Endothelial cell of umbilical vein (primary cell): Measurements from ENCODE around the gene CARD10. TPM values are rescaled to one million over a fixed set of nuclear protein-coding genes. Genes with fewer than 3 reads are reported as not detected.

Experiments used
- BruUV-seq: library from RNA; stranded (reverse); fragments of 400-500 nt; replicated peaks from 2 replicates; lab custom pipeline; 2021; lab: Mats Ljungman, UMichigan
- CTCF ChIA-PET: fragments of 300-600, 350-600 bp; sonication (Branson Sonifier 250); formaldehyde crosslinking; loops from one replicate; lab custom pipeline; 2021; ENCODE audit warnings: antibody characterized with exemption, inconsistent platforms; lab: Charles Lee
- POLR2A ChIA-PET: fragments of 300-600, 350-600 bp; sonication (Branson Sonifier 250); formaldehyde crosslinking; loops from one replicate; lab custom pipeline; 2021; ENCODE audit warnings: antibody characterized with exemption, inconsistent platforms; lab: Charles Lee
- DNase-seq: peaks from one replicate; pipeline ENCODE4 v3.0.0-alpha.2; 2011; ENCODE audit warnings: low read depth, low spot score
- FAIRE-seq: peaks from 2 replicates; lab custom pipeline; 2011; peaks lifted over from hg19 to GRCh38; lab: Jason Lieb, UNC
- H2AFZ ChIP-seq: 2 replicates; pipeline ENCODE4 v1.6.0; 2012; ENCODE audit warnings: low read depth, low read length, control low read depth, inconsistent platforms
- H3K27ac ChIP-seq: 2 replicates; pipeline ENCODE4 v1.5.1; 2011; ENCODE audit warnings: low read depth, mild to moderate bottlenecking, control low read depth, low read length, moderate library complexity; ENCODE audit not compliant: insufficient read depth
- H3K27me3 ChIP-seq, 2 experiments: 2 replicates each; pipeline versions ENCODE4 v1.6.0 to v1.6.1; 2011; ENCODE audit warnings: low read length in 2 of 2, mixed read lengths in 1 of 2; ENCODE audit not compliant: control insufficient read depth in 2 of 2, insufficient read depth in 2 of 2
- H3K36me3 ChIP-seq, 2 experiments: 2 replicates in 1 of 2; 3 replicates in 1 of 2; pipeline ENCODE4 v1.5.1; 2011; ENCODE audit warnings: low read length in 2 of 2, mild to moderate bottlenecking in 1 of 2, moderate library complexity in 1 of 2; ENCODE audit not compliant: control insufficient read depth in 2 of 2, insufficient read depth in 2 of 2; ENCODE audit errors: extremely low read depth in 1 of 2
- H3K4me1 ChIP-seq: 3 replicates; pipeline ENCODE4 v1.5.1; 2011; ENCODE audit warnings: mild to moderate bottlenecking, low read length; ENCODE audit not compliant: control insufficient read depth, insufficient read depth; ENCODE audit errors: extremely low read depth
- H3K4me2 ChIP-seq: 2 replicates; pipeline ENCODE4 v1.6.1; 2011; ENCODE audit warnings: low read length, control low read depth, mixed read lengths; ENCODE audit not compliant: insufficient read depth
- H3K4me3 ChIP-seq, 3 experiments: fragments of 200-600 bp in 1 of 3; sonication (generic), shearing (Covaris generic) in 1 of 3; replicated peaks in 1 of 3; 2 replicates each; pipeline ENCODE4 v1.5.1; 2011 to 2016; ENCODE audit warnings: control low read depth in 3 of 3, low read length in 3 of 3, mild to moderate bottlenecking in 2 of 3, inconsistent platforms in 1 of 3, low read depth in 1 of 3, moderate library complexity in 1 of 3; ENCODE audit not compliant: insufficient read depth in 1 of 3
- H3K79me2 ChIP-seq: 2 replicates; pipeline ENCODE4 v1.6.0; 2012; ENCODE audit warnings: low read length, inconsistent platforms; ENCODE audit not compliant: control insufficient read depth, insufficient read depth
- H3K9ac ChIP-seq: replicated peaks from 2 replicates; pipeline ENCODE3; 2011; ENCODE audit warnings: low read length, control low read depth; ENCODE audit not compliant: insufficient read depth; ENCODE audit errors: extremely low read depth
- H3K9me1 ChIP-seq: replicated peaks from 3 replicates; pipeline ENCODE4 v1.6.0; 2011; ENCODE audit warnings: mild to moderate bottlenecking, low read length; ENCODE audit not compliant: control insufficient read depth, insufficient read depth; ENCODE audit errors: extremely low read depth
- H3K9me3 ChIP-seq: replicated peaks from 2 replicates; pipeline ENCODE4 v1.5.1; 2012; ENCODE audit warnings: low read length, inconsistent platforms; ENCODE audit not compliant: control insufficient read depth, insufficient read depth
- H4K20me1 ChIP-seq: replicated peaks from 2 replicates; pipeline ENCODE3; 2011; ENCODE audit warnings: mild to moderate bottlenecking, low read length; ENCODE audit not compliant: control insufficient read depth, insufficient read depth; ENCODE audit errors: extremely low read depth
- EZH2 ChIP-seq: IDR thresholded peaks from 2 replicates; pipeline ENCODE4 v1.6.1; 2012; ENCODE audit warnings: borderline replicate concordance, low read depth, mild to moderate bottlenecking, moderate library complexity, low read length, inconsistent platforms; ENCODE audit not compliant: severe bottlenecking
- FOS ChIP-seq: IDR thresholded peaks from 2 replicates; pipeline ENCODE4 v1.6.1; 2011; ENCODE audit warnings: mild to moderate bottlenecking, low read length, moderate library complexity, borderline replicate concordance; ENCODE audit not compliant: insufficient read depth
- GATA2 ChIP-seq: IDR thresholded peaks from 2 replicates; pipeline ENCODE4 v1.7.0; 2011; ENCODE audit warnings: low read depth, mild to moderate bottlenecking, moderate library complexity, mixed read lengths, low read length; ENCODE audit not compliant: insufficient read length, insufficient read depth
- JUN ChIP-seq: IDR thresholded peaks from 2 replicates; pipeline ENCODE4 v1.6.1; 2011; ENCODE audit warnings: borderline replicate concordance, low read depth; ENCODE audit not compliant: insufficient read length, insufficient read depth
- MYC ChIP-seq: IDR thresholded peaks from one replicate; pipeline ENCODE4 v1.6.1; 2011; ENCODE audit warnings: mild to moderate bottlenecking, low read depth, low read length
- POLR2A ChIP-seq: IDR thresholded peaks from 2 replicates; pipeline ENCODE4 v1.6.1; 2012; ENCODE audit warnings: low read depth, mild to moderate bottlenecking, control low read depth, low read length
- POLR2AphosphoS5 ChIP-seq: IDR thresholded peaks from 2 replicates; pipeline ENCODE4 v1.6.1; 2012; ENCODE audit warnings: low read depth, mild to moderate bottlenecking, control low read depth, low read length, moderate library complexity; ENCODE audit not compliant: insufficient read depth
- dilution Hi-C: fragments of 300-500 bp; cut with MboI; formaldehyde crosslinking; loops from one replicate; pipeline ENCODE4 v1.15.0; 2019; ENCODE audit warnings: low sequenced_read_pairs; ENCODE audit not compliant: extremely low pct_ligation_motif_present
- intact Hi-C: fragments of 100-400 bp; cut with micrococcal nuclease; formaldehyde crosslinking; loops from one replicate; pipeline ENCODE4 v1.10.0; 2022
- polyA plus RNA-seq, 4 experiments: library from polyadenylated mRNA; depleted of rRNA in 3 of 4; stranded (reverse) in 3 of 4; unstranded in 1 of 4; fragments of >200 nt; gene quantifications; 2 replicates each; pipeline versions ENCODE4 v1.2.1 to v1.2.3, GENCODE V29; 2011 to 2012; ENCODE audit warnings: missing spikeins in 1 of 4
- total RNA-seq: library from RNA; stranded (reverse); gene quantifications from 2 replicates; pipeline ENCODE4 v1.2.3, GENCODE V29; 2021
- TF ChIP-seq, protein P1 (sequence below), 2 donors: IDR thresholded peaks; 1 replicate in 1 of 2; 2 replicates in 1 of 2; pipeline ENCODE4 v1.5.1; 2011; ENCODE audit warnings: low read length in 2 of 2, mild to moderate bottlenecking in 2 of 2, moderate library complexity in 2 of 2, control low read depth in 1 of 2, inconsistent platforms in 1 of 2, low read depth in 1 of 2; ENCODE audit not compliant: insufficient read depth in 1 of 2; ENCODE audit errors: extremely low read depth in 1 of 2
- TF ChIP-seq, protein P2 (sequence below): IDR thresholded peaks from 2 replicates; pipeline ENCODE4 v1.6.1; 2011; ENCODE audit not compliant: insufficient read depth, insufficient read length

Gene CARD10
- total and polyA plus RNA-seq, 2 donors (not counting 3 experiments of a cell fraction or from before 2014, with no cell fraction given) = 36.1 to 39.5 TPM

DNA sequence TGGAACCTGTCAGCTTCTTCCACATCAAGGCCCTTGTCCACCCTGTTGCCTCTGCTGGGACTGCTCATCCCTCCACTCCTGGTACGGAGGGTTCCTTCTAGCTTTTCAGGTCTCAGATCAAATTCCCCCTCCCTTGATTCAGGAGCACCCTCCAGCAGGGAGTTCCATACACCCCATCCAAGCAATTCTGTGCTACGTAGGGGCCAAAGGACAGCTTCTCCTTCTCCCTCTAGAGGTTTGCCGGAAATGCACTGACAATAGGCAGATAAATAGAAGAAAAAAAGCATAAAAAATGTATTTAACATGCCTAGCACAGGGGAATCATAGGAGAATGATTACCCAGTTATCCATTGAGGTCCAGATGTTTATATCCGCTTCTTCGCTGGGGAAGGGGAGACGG is 3.3 kb upstream of the CARD10 start:
- H2AFZ ChIP-seq = no peak overlapping the region
- ChIA-PET CTCF (interaction anchor here (1.4 to 2.8 kb wide), 3 partner anchors 11 to 50 kb away, joined by 3 to 10 read pairs (median 8); no protein-coding TSS in a partner anchor), POLR2A (no interaction called here)
- no peaks in the 10 kb centered on the region for H3K27me3 ChIP-seq
- dilution Hi-C loops (no loop called here), intact Hi-C loops (no loop called here)
- H4K20me1 ChIP-seq = no peaks in the 10 kb centered on the region
- H3K9me1 ChIP-seq = no peaks in the 10 kb centered on the region
- no peak overlapping the region for H3K4me2 ChIP-seq
- H3K4me3 ChIP-seq = no peak overlapping the region
- H3K4me1 ChIP-seq = peaks cover 21% of the 10 kb centered on the region
- H3K9ac ChIP-seq = no peak overlapping the region
- BruUV-seq = no TSS peak
- TF ChIP-seq EZH2 (no peak), POLR2AphosphoS5 (no peak), MYC (no peak), JUN (no peak), POLR2A (no peak), GATA2 (no peak), FOS (no peak)
- TF ChIP-seq, protein P1, sequence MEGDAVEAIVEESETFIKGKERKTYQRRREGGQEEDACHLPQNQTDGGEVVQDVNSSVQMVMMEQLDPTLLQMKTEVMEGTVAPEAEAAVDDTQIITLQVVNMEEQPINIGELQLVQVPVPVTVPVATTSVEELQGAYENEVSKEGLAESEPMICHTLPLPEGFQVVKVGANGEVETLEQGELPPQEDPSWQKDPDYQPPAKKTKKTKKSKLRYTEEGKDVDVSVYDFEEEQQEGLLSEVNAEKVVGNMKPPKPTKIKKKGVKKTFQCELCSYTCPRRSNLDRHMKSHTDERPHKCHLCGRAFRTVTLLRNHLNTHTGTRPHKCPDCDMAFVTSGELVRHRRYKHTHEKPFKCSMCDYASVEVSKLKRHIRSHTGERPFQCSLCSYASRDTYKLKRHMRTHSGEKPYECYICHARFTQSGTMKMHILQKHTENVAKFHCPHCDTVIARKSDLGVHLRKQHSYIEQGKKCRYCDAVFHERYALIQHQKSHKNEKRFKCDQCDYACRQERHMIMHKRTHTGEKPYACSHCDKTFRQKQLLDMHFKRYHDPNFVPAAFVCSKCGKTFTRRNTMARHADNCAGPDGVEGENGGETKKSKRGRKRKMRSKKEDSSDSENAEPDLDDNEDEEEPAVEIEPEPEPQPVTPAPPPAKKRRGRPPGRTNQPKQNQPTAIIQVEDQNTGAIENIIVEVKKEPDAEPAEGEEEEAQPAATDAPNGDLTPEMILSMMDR (IDR thresholded peaks at IDR 0.05; ENCODE audit: extremely low read depth in 1 of 2, insufficient read depth in 1 of 2, low read depth in 1 of 2, low read length in 2 of 2) = no peak
- TF ChIP-seq, protein P2, sequence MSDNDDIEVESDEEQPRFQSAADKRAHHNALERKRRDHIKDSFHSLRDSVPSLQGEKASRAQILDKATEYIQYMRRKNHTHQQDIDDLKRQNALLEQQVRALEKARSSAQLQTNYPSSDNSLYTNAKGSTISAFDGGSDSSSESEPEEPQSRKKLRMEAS = no peak
- no peak overlapping the region for H3K27ac ChIP-seq
- H3K9me3 ChIP-seq = no peaks in the 10 kb centered on the region
- H3K36me3 ChIP-seq = no peaks in the 10 kb centered on the region
- no peak for FAIRE-seq
- DNase-seq = no peak
- H3K79me2 ChIP-seq = peaks cover 14% of the 10 kb centered on the region
